K562 (cell line): ENCODE measurements around the gene SLC35A4. TPM values are rescaled to one million over a fixed set of nuclear protein-coding genes. Genes with fewer than 3 reads are reported as not detected.
A peak's percentile ranks its signal among the peaks of the same experiment; 100 is the strongest.

Source experiments
- ATAC-seq: fragments of 200-7000 bp; cut with Tn5 transposase; 3 replicates; pipeline ENCODE4 v1.9.1; 2020; ENCODE audit warnings: moderate library complexity
- BruUV-seq: library from RNA; stranded (reverse); fragments of 400-500 nt; replicated peaks from 2 replicates; lab custom pipeline; 2021; lab: Mats Ljungman, UMichigan
- CTCF ChIA-PET: fragments of 300-600 bp; formaldehyde crosslinking; extraction: SDS; loops from one replicate; lab custom pipeline; 2021; ENCODE audit warnings: low intra/inter-chr PET ratio; lab: Yijun Ruan, JAX
- POLR2A ChIA-PET: fragments of 300-600, 350-650 bp; sonication (Branson Sonifier 250); formaldehyde crosslinking; extraction: SDS; loops from one replicate; lab custom pipeline; 2021; ENCODE audit warnings: antibody characterized with exemption, inconsistent platforms; lab: Yijun Ruan, JAX
- DNase-seq, 4 experiments: peaks; one replicate each; pipeline versions ENCODE4 v3.0.0 to v3.0.0-alpha.2; 2011 to 2018; ENCODE audit warnings: low spot score in 3 of 4, mixed read lengths in 3 of 4; ENCODE audit errors: extremely low read depth in 1 of 4
- FAIRE-seq: peaks from 2 replicates; lab custom pipeline; 2011; peaks lifted over from hg19 to GRCh38; lab: Jason Lieb, UNC
- H2AFZ ChIP-seq: 2 replicates; pipeline ENCODE4 v1.6.0; 2011; ENCODE audit warnings: low read depth, low read length, control low read depth, inconsistent platforms
- H3K27ac ChIP-seq: fragments of 200-600 bp; 3 replicates; pipeline ENCODE4 v1.8.0; 2011; ENCODE audit warnings: low read depth, mild to moderate bottlenecking, control low read depth, inconsistent platforms, low read length, moderate library complexity, mixed read lengths; ENCODE audit errors: extremely low read depth
- H3K27me3 ChIP-seq, 2 experiments: fragments of 300-600 bp in 1 of 2; 2 replicates in 1 of 2; 3 replicates in 1 of 2; pipeline versions ENCODE4 v1.6.0 to v1.8.0; 2011; ENCODE audit warnings: inconsistent platforms in 2 of 2, low read length in 2 of 2, mild to moderate bottlenecking in 1 of 2, mixed read lengths in 1 of 2, moderate library complexity in 1 of 2; ENCODE audit not compliant: control insufficient read depth in 2 of 2, insufficient read depth in 2 of 2
- H3K36me3 ChIP-seq: fragments of 300-600 bp; 3 replicates; pipeline ENCODE4 v1.8.0; 2011; ENCODE audit warnings: mild to moderate bottlenecking, low read length, inconsistent platforms; ENCODE audit not compliant: control insufficient read depth, insufficient read depth
- H3K4me1 ChIP-seq, 2 experiments: fragments of 200-600 bp in 1 of 2; replicated peaks in 1 of 2; 2 replicates in 1 of 2; 3 replicates in 1 of 2; pipeline versions ENCODE4 v1.5.1 to v1.8.0; 2011; ENCODE audit warnings: inconsistent platforms in 2 of 2, low read length in 2 of 2, mild to moderate bottlenecking in 1 of 2, mixed read lengths in 1 of 2, moderate library complexity in 1 of 2; ENCODE audit not compliant: control insufficient read depth in 2 of 2, insufficient read depth in 2 of 2
- H3K4me2 ChIP-seq: 2 replicates; pipeline ENCODE4 v1.6.1; 2011; ENCODE audit warnings: low read length, control low read depth, inconsistent platforms, mixed read lengths; ENCODE audit not compliant: insufficient read depth
- H3K4me3 ChIP-seq: fragments of 200-600 bp; sonication (generic), shearing (Covaris generic); 2 replicates; pipeline ENCODE4 v1.5.1; 2016; ENCODE audit warnings: control low read depth, inconsistent platforms
- H3K79me2 ChIP-seq: fragments of 200-600 bp; 3 replicates; pipeline ENCODE4 v1.8.0; 2011; ENCODE audit warnings: low read length, inconsistent platforms; ENCODE audit not compliant: control insufficient read depth, insufficient read depth
- H3K9ac ChIP-seq, 2 experiments: 2 replicates each; pipeline versions ENCODE4 v1.6.0 to v1.6.1; 2011; ENCODE audit warnings: low read depth in 2 of 2, low read length in 2 of 2, control low read depth in 1 of 2, inconsistent platforms in 1 of 2, mild to moderate bottlenecking in 1 of 2, mixed read lengths in 1 of 2; ENCODE audit not compliant: insufficient read depth in 1 of 2
- H3K9me1 ChIP-seq: one replicate; pipeline ENCODE4 v1.6.0; 2011; ENCODE audit warnings: inconsistent platforms, mild to moderate bottlenecking, low read length, moderate library complexity; ENCODE audit not compliant: control insufficient read depth, insufficient read depth
- H3K9me3 ChIP-seq: replicated peaks from 2 replicates; pipeline ENCODE4 v1.5.1; 2011; ENCODE audit warnings: low read depth, low read length, inconsistent platforms; ENCODE audit not compliant: control insufficient read depth, insufficient read depth
- H4K20me1 ChIP-seq: replicated peaks from 2 replicates; pipeline ENCODE4 v1.6.1; 2011; ENCODE audit warnings: low read length, inconsistent platforms, mixed read lengths; ENCODE audit not compliant: control insufficient read depth, insufficient read depth
- HMBOX1 ChIP-seq: sonication (generic); IDR thresholded peaks from 2 replicates; pipeline ENCODE4 v1.6.1; 2016
- KLF1 ChIP-seq: fragments of 450-650 bp; IDR thresholded peaks from 2 replicates; pipeline ENCODE4 v1.6.1; 2016; ENCODE audit warnings: missing genetic modification characterization, missing compliant biosample characterization
- KLF6 ChIP-seq: fragments of 250-450 bp; sonication (Bioruptor Pico); IDR thresholded peaks from 2 replicates; pipeline ENCODE4 v1.4.0; 2020; ENCODE audit warnings: mild to moderate bottlenecking, moderate library complexity, borderline replicate concordance
- MYNN ChIP-seq, 2 experiments: sonication (generic); formaldehyde crosslinking in 1 of 2; IDR thresholded peaks; 2 replicates each; pipeline versions ENCODE4 v1.5.0 to v1.6.1; 2016 to 2020; ENCODE audit warnings: antibody characterized with exemption in 1 of 2, missing genetic modification reagents in 1 of 2
- POLR2A ChIP-seq: fragments of 450-650 bp; conservative IDR thresholded peaks from 2 replicates; pipeline ENCODE4 v1.6.1; 2016
- RFX5 ChIP-seq: IDR thresholded peaks from 2 replicates; pipeline ENCODE4 v1.6.1; 2011; ENCODE audit warnings: low read depth, mild to moderate bottlenecking, improper control_type of control experiment, low read length
- RREB1 ChIP-seq: fragments of 250-450 bp; sonication (Bioruptor Pico); IDR thresholded peaks from 2 replicates; pipeline ENCODE4 v1.4.0; 2020
- SMARCA5 ChIP-seq: fragments of 450-650 bp; IDR thresholded peaks from 2 replicates; pipeline ENCODE4 v1.6.1; 2016
- ZBTB9 ChIP-seq: fragments of 450-650 bp; formaldehyde crosslinking; IDR thresholded peaks from 2 replicates; pipeline ENCODE4 v1.4.0; 2020; ENCODE audit warnings: mild to moderate bottlenecking, moderate library complexity
- ZFX ChIP-seq: sonication (generic); formaldehyde crosslinking; IDR thresholded peaks from 2 replicates; pipeline ENCODE4 v1.8.0; 2022; ENCODE audit warnings: mild to moderate bottlenecking, missing genetic modification reagents, moderate library complexity
- ZNF146 ChIP-seq: IDR thresholded peaks from one replicate; pipeline ENCODE4 v1.6.1; 2018; ENCODE audit warnings: missing compliant biosample characterization; ENCODE audit not compliant: unreplicated experiment
- WGBS: fragments of 100-300 bp; shearing (Covaris generic); methylation state at CpG from one replicate; pipeline ENCODE4 v1.1.6; 2016; ENCODE audit warnings: low coverage, mixed read lengths; ENCODE audit not compliant: insufficient coverage; ENCODE audit errors: missing lambda C conversion rate; 5-methylcytosine and 5-hydroxymethylcytosine counted together
- in situ Hi-C: fragments of 300-500 bp; cut with MboI; formaldehyde crosslinking; loops from 4 replicates; pipeline ENCODE4 v1.15.0; 2018; ENCODE audit warnings: inconsistent platforms, mixed read lengths
- intact Hi-C: fragments of 100-400 bp; cut with micrococcal nuclease; formaldehyde crosslinking; loops from 2 replicates; pipeline ENCODE4 v1.14.2; 2022
- polyA plus RNA-seq, 8 experiments: library from polyadenylated mRNA; depleted of rRNA in 4 of 8; stranded (reverse) in 5 of 8; unstranded in 3 of 8; fragments of >200 nt; fragmentation: Nextera tagmentation in 2 of 8; fragmentation: Illumina TruSeq in 1 of 8; extraction: Ambion mirVana in 2 of 8; extraction: Trizol in 1 of 8; gene quantifications; 2 replicates each; pipeline versions ENCODE4 v1.2.1 to v1.2.3, GENCODE V29; 2011 to 2014; ENCODE audit warnings: inconsistent platforms in 1 of 8, missing spikeins in 1 of 8
- total RNA-seq, 7 experiments: library from RNA; depleted of rRNA in 6 of 7; stranded (reverse); fragments of >200 nt in 6 of 7; fragmentation: Illumina TruSeq in 2 of 7; extraction: Trizol in 2 of 7; gene quantifications; 2 replicates each; pipeline versions ENCODE4 v1.2.1 to v1.2.3, GENCODE V29; 2011 to 2021; ENCODE audit warnings: low replicate concordance in 1 of 7

Gene SLC35A4
- total and polyA plus RNA-seq, 9 of the 15 experiments (the other 6 are each of a cell fraction or from before 2014, with no cell fraction given) = 21.8 to 171 (median 42.5) TPM

- Histone ChIP-seq H3K4me3 (no peak overlapping the region), H4K20me1 (peaks cover 14% of the 10 kb centered on the region; the same call in 1 of the 2 replicates), H2AFZ (peak overlapping the region; percentile 74), H3K27ac (peak overlapping the region; percentile 57), H3K4me2 (peak overlapping the region; percentile 66), H3K9me3 (no peaks in the 10 kb centered on the region), H3K27me3 (no peaks in the 10 kb centered on the region; a peak in 1 of 5 replicates), H3K36me3 (peaks cover 63% of the 10 kb centered on the region), H3K4me1 (peaks cover 34 to 35% of the 10 kb centered on the region in 2 experiments), H3K9me1 (peaks cover 5% of the 10 kb centered on the region), H3K79me2 (peaks cover 2% of the 10 kb centered on the region; the same call in 1 of the 3 replicates), H3K9ac (peak overlapping the region in 1 of 2 experiments; percentile 88; a peak in 3 of 4 replicates)
- intact Hi-C loops (loop anchor here (5.0 kb wide), 1 partner anchor 175 kb away; no protein-coding TSS in a partner anchor), in situ Hi-C loops (no loop called here)
- 0 out of 2 replicates have a peak, but pooled peaks have one; percentile 5 for TF ChIP-seq MYNN (IDR thresholded peaks at IDR 0.05)
- TF ChIP-seq MYNN (CRISPR knock-in tag; IDR thresholded peaks at IDR 0.05) = no peak
- peak; percentile 3 for TF ChIP-seq ZNF146 (CRISPR knock-in tag)
- TF ChIP-seq POLR2A = 0 out of 2 replicates have a peak, but pooled peaks have one; percentile 17
- no peak for TF ChIP-seq ZBTB9
- TF ChIP-seq HMBOX1 = 0 out of 2 replicates have a peak, but pooled peaks have one; percentile 17
- no peak for TF ChIP-seq RFX5
- TF ChIP-seq RREB1 = no peak
- TF ChIP-seq ZFX (CRISPR knock-in tag) = peak; percentile 56
- 0 out of 2 replicates have a peak, but pooled peaks have one; percentile 9 for TF ChIP-seq SMARCA5
- TF ChIP-seq KLF6 (CRISPR knock-in tag) = no peak
- no peak for TF ChIP-seq KLF1 (tag)
- no peak for DNase-seq
- CTCF ChIA-PET = no interaction called here
- POLR2A ChIA-PET = interaction anchor here (0.6 to 5.3 kb wide), 21 partner anchors 9 to 471 kb away, joined by 3 to 56 read pairs (median 4); partner anchors contain the start of genes APBB3, HARS1, HARS2 and IK
- WGBS = 69% methylated on average over 13 of the region's 13 CpGs
- ATAC-seq = peak; percentile 2
- no TSS peak for BruUV-seq
- no peak for FAIRE-seq
Observed at GRCh38 chr5:140546851-140547507, 17.6 kb upstream of the SLC35A4 start.
